NCI-H226 (cell line): Measurements from ENCODE around the gene CGB3.
"Not testable (repeated sequence)": the region's sequence is repeated elsewhere in the genome, so short reads cannot be mapped to it uniquely, and the experiment has no call there.

Experiments
- DNase-seq: peaks from one replicate; pipeline ENCODE4 v3.0.0-alpha.2; 2015

The CGB3 gene

GRCh38 chr19:49042177-49042576 is 18.0 kb upstream of the CGB3 start:
- no peak for DNase-seq

GRCh38 chr19:49039736-49040135 is 15.6 kb upstream of the CGB3 start:
- DNase-seq: not testable (repeated sequence)

- DNase-seq: peak; percentile 45
Measured at GRCh38 chr19:49038557-49039276, 14.6 kb upstream of the CGB3 start.

- DNase-seq: not testable (repeated sequence)
Measured at GRCh38 chr19:49038111-49038510, 14.0 kb upstream of the CGB3 start.

GRCh38 chr19:49036815-49037214 is 12.7 kb upstream of the CGB3 start, which contains the start of gene CGB1:
Gene CGB1 (minus strand): TSS chr19:49036895. CDS start chr19:49036711, 184 bp downstream.
- DNase-seq: peak; percentile 33

GRCh38 chr19:49031642-49032301 is 7.6 kb upstream of the CGB3 start, which contains the start of gene CGB2:
Gene CGB2 (plus strand): TSS chr19:49031890. CDS start chr19:49032096, 206 bp downstream.
- DNase-seq: peak; percentile 44

GRCh38 chr19:49030323-49030722 is 6.2 kb upstream of the CGB3 start:
- DNase-seq: not testable (repeated sequence)

GRCh38 chr19:49029749-49030148 is 5.6 kb upstream of the CGB3 start:
- not testable (repeated sequence) for DNase-seq

- not testable (repeated sequence) for DNase-seq
Measured at GRCh38 chr19:49028686-49029085, 4.6 kb upstream of the CGB3 start.

- DNase-seq: not testable (repeated sequence)
Measured at GRCh38 chr19:49025599-49025998, 1.5 kb upstream of the CGB3 start.

- not testable (repeated sequence) for DNase-seq
Measured at GRCh38 chr19:49025088-49025487, 955 bp upstream of the CGB3 start.

GRCh38 chr19:49022116-49022515 is 2.0 kb downstream of the CGB3 start:
- DNase-seq: no peak

- no peak for DNase-seq
Measured at GRCh38 chr19:49020931-49021895, 2.9 kb downstream of the CGB3 start.

GRCh38 chr19:49020342-49020741 is 3.8 kb downstream of the CGB3 start:
- no peak for DNase-seq

- peak; percentile 28 for DNase-seq
Measured at GRCh38 chr19:49019242-49019932, 4.7 kb downstream of the CGB3 start.

GRCh38 chr19:49018388-49019241 is 5.5 kb downstream of the CGB3 start:
- not testable (repeated sequence) for DNase-seq

GRCh38 chr19:49017666-49018351 is 6.3 kb downstream of the CGB3 start:
- DNase-seq: peak; percentile 61

GRCh38 chr19:49017041-49017665 is 7.0 kb downstream of the CGB3 start, which contains the start of gene LHB:
Gene LHB (minus strand): TSS chr19:49017091. CDS start chr19:49017081, 10 bp downstream.
- no peak for DNase-seq

GRCh38 chr19:49016067-49016839 is 7.9 kb downstream of the CGB3 start:
- DNase-seq: no peak
